ENCODE measurements around the gene SLC41A1. TPM values are rescaled to one million over a fixed set of nuclear protein-coding genes. Genes with fewer than 3 reads are reported as not detected.

SLC41A1 gene
- total RNA-seq, 4 donors from 2014 or later = 20.9 to 38.7 (median 29.1) TPM

DNA sequence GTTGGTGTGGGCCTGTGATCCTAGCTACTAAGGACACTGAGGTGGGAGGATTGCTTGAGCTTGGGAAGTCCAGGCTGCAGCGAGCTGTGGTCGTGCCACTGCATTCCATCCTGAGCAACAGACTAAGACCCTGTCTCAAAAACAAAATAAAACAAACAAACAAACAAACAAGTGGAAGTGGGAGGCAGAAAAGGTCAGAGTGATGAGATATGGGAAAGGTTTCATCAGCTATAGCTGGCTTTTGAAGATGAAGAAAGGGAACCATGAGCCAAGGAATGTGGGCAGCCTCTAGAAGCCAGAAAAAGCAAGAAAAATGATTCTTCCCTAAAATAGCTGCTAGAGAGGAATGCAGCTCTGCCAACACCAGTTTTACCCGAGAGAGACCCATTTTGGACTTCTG lies 52.4 kb downstream of the SLC41A1 start:
- Histone ChIP-seq H3K9me3 (no peaks in the 10 kb centered on the region), H3K4me1 (no peaks in the 10 kb centered on the region), H3K27ac (no peak overlapping the region), H3K36me3 (no peaks in the 10 kb centered on the region), H3K4me3 (no peak overlapping the region), H3K27me3 (no peaks in the 10 kb centered on the region)
- WGBS, 2 donors (ENCODE audit: low coverage in 1 of 2) = 43 to 65% methylated on average over 1 to 3 of the region's 3 CpGs
- no peak for TF ChIP-seq POLR2AphosphoS5 (IDR thresholded peaks at IDR 0.05)
- no peak for TF ChIP-seq CTCF (IDR thresholded peaks at IDR 0.05)
- no peak for TF ChIP-seq POLR2A (IDR thresholded peaks at IDR 0.05)
- no peak for TF ChIP-seq EP300 (IDR thresholded peaks at IDR 0.05)
- ATAC-seq = no peak

DNA sequence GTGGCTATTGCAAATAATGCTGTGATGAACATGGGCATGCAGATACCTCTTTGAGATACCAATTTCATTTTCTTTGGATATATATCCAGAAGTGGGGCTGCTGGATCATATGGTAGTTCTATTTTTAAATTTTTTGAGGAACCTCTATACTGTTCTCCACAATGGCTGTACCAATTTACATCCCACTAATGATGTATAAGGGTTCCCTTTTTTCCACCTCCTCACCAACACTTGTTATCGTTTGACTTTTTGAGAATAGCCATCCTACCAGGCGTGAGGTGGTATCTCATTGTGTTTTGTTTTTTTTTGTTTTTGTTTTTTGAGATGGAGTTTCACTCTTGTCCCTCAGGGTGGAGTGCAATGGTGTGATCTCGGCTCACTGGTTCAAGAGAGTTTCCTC lies 56.4 kb downstream of the SLC41A1 start:
- Histone ChIP-seq H3K27me3 (no peaks in the 10 kb centered on the region), H3K9me3 (no peaks in the 10 kb centered on the region), H3K36me3 (no peaks in the 10 kb centered on the region), H3K4me1 (no peaks in the 10 kb centered on the region), H3K27ac (no peak overlapping the region), H3K4me3 (no peak overlapping the region)
- 89 to 100% methylated on average over 3 of the region's 3 CpGs for WGBS, 2 donors (ENCODE audit: low coverage in 1 of 2)
- TF ChIP-seq POLR2A (IDR thresholded peaks at IDR 0.05) = no peak
- TF ChIP-seq CTCF (IDR thresholded peaks at IDR 0.05) = no peak
- no peak for TF ChIP-seq POLR2AphosphoS5 (IDR thresholded peaks at IDR 0.05)
- TF ChIP-seq EP300 (IDR thresholded peaks at IDR 0.05) = no peak
- ATAC-seq = no peak

DNA sequence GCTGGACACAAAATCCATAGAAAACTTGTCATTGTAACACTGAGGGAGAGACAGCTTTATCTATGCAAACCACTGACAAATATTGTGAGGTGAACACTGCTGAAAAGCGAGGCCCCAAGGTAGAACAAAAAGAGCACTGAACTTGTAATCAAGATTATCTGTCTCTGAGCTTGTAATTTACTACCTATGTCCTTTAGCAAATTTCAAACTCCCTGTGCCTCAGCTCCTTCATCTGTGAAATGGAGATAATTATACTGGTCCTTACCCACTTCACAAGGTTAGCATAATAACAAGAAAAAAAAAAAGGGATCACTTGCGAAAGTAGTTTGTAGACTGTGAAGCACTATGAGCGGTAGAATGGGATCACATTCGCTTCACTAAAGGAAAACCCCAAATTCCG lies 58.1 kb downstream of the SLC41A1 start:
- Histone ChIP-seq H3K9me3 (no peaks in the 10 kb centered on the region), H3K36me3 (no peaks in the 10 kb centered on the region), H3K27me3 (no peaks in the 10 kb centered on the region), H3K4me3 (no peak overlapping the region), H3K4me1 (peaks cover 0 to 6% (median 0%) of the 10 kb centered on the region in 3 donors), H3K27ac (no peak overlapping the region)
- 70 to 82% methylated on average over 5 of the region's 5 CpGs for WGBS, 2 donors (ENCODE audit: low coverage in 1 of 2)
- ATAC-seq = no peak
- no peak for TF ChIP-seq CTCF (IDR thresholded peaks at IDR 0.05)
- no peak for TF ChIP-seq EP300 (IDR thresholded peaks at IDR 0.05)
- no peak for TF ChIP-seq POLR2AphosphoS5 (IDR thresholded peaks at IDR 0.05)
- no peak for TF ChIP-seq POLR2A (IDR thresholded peaks at IDR 0.05)

GRCh38 chr1:205751036-205751651 lies 61.9 kb downstream of the SLC41A1 start:
- TF ChIP-seq CTCF (IDR thresholded peaks at IDR 0.05) (no peak), POLR2A (IDR thresholded peaks at IDR 0.05) (no peak), POLR2AphosphoS5 (IDR thresholded peaks at IDR 0.05) (no peak)
- no peak for ATAC-seq
- Histone ChIP-seq H3K4me3 (peak overlapping the region in 1 of 2 donors; percentile 93), H3K27me3 (no peaks in the 10 kb centered on the region), H3K4me1 (peaks cover 3 to 29% (median 16%) of the 10 kb centered on the region in 3 donors), H3K9me3 (no peaks in the 10 kb centered on the region), H3K36me3 (no peaks in the 10 kb centered on the region), H3K27ac (peak overlapping the region in 1 of 4 donors; percentile 99)
- 77 to 87% methylated on average over 11 to 13 of the region's 13 CpGs for WGBS, 2 donors (ENCODE audit: low coverage in 1 of 2)

All from gastroesophageal sphincter (tissue), 4 donors.